Adrenal gland (tissue), 5 donors: ENCODE measurements around the gene CIBAR2.

Experiments used
- POLR2A ChIP-seq, 2 donors: fragments of 450-650 bp; IDR thresholded peaks; one replicate each; pipeline ENCODE4 v1.6.1; 2017; ENCODE audit warnings: antibody characterized with exemption in 2 of 2, mild to moderate bottlenecking in 2 of 2, moderate library complexity in 1 of 2
- TF ChIP-seq, protein P1 (sequence below), 6 experiments: fragments of 450-650 bp in 4 of 6; fragments of 200-600 bp in 2 of 6; sonication (generic) in 1 of 6; IDR thresholded peaks; 1 replicate in 5 of 6; 2 replicates in 1 of 6; pipeline versions ENCODE4 v1.5.1 to v1.8.0; 2016 to 2021; ENCODE audit warnings: antibody characterized with exemption in 6 of 6, mild to moderate bottlenecking in 2 of 6, moderate library complexity in 1 of 6
- donor health status: DM: no; HTN: no; CAD: no.

DNA sequence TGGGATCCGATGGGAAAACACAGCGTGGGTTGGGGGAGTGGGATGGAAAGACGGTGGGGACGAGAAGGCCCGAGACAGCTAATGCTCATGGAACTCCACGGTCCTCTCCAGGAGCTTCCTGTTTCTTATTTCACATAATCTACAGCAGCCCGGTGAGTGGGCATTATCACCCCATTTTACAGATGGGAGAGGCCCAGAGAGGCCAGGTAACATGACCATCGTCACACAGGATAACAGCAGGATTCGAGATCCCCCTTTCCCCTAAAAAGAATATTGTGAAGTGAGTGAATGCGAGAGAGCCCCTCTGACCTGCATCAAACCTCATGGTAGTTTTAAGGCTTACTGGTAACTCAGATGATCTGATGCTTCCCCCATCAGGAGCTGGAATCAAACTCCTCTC is 12.0 kb downstream of the CIBAR2 start:
- TF ChIP-seq, protein P1, sequence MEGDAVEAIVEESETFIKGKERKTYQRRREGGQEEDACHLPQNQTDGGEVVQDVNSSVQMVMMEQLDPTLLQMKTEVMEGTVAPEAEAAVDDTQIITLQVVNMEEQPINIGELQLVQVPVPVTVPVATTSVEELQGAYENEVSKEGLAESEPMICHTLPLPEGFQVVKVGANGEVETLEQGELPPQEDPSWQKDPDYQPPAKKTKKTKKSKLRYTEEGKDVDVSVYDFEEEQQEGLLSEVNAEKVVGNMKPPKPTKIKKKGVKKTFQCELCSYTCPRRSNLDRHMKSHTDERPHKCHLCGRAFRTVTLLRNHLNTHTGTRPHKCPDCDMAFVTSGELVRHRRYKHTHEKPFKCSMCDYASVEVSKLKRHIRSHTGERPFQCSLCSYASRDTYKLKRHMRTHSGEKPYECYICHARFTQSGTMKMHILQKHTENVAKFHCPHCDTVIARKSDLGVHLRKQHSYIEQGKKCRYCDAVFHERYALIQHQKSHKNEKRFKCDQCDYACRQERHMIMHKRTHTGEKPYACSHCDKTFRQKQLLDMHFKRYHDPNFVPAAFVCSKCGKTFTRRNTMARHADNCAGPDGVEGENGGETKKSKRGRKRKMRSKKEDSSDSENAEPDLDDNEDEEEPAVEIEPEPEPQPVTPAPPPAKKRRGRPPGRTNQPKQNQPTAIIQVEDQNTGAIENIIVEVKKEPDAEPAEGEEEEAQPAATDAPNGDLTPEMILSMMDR (IDR thresholded peaks at IDR 0.05) = no peak
- no peak for TF ChIP-seq POLR2A (IDR thresholded peaks at IDR 0.05)
